ENCODE measurements around the gene AQP12A.
"Not testable (repeated sequence)": the region's sequence is repeated elsewhere in the genome, so short reads cannot be mapped to it uniquely, and the experiment has no call there.

The AQP12A gene

GRCh38 chr2:240672076-240672700 is 19.5 kb upstream of the AQP12A start:
- TF ChIP-seq, protein P1, sequence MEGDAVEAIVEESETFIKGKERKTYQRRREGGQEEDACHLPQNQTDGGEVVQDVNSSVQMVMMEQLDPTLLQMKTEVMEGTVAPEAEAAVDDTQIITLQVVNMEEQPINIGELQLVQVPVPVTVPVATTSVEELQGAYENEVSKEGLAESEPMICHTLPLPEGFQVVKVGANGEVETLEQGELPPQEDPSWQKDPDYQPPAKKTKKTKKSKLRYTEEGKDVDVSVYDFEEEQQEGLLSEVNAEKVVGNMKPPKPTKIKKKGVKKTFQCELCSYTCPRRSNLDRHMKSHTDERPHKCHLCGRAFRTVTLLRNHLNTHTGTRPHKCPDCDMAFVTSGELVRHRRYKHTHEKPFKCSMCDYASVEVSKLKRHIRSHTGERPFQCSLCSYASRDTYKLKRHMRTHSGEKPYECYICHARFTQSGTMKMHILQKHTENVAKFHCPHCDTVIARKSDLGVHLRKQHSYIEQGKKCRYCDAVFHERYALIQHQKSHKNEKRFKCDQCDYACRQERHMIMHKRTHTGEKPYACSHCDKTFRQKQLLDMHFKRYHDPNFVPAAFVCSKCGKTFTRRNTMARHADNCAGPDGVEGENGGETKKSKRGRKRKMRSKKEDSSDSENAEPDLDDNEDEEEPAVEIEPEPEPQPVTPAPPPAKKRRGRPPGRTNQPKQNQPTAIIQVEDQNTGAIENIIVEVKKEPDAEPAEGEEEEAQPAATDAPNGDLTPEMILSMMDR (IDR thresholded peaks at IDR 0.05; ENCODE audit: extremely low read depth, insufficient read depth, missing control alignments) = no peak
- in situ Hi-C loops (cut with MboI; ENCODE audit: low pct_unique_long_range_greater_than_20kb, low sequenced_read_pairs, unreplicated experiment) = no loop called here
- no peak for DNase-seq (ENCODE audit: low spot score)

DNA sequence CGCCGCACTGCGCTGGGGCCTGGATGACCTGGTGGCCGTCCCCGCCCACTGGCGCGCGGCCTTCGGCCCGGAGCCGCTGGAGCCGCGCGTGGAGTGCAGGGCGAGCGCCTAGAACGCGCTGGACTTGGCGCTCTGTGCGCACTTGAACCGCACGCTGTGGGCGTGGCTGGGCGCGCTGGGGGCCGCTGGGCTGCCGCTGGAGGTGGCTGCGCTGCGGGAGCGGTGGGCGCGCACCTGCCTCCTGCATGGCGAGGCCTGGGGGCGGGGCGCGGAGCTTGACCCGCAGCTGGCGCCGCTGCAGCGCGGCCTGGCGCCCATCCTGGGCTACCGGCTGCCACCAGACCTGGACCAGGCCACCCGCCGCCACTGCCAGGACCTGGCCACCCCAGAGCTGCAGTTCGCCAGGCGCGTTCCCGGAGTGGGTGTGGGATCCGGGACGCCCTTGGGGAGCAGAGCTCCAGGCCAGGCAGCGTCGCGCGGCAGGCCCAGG is 18.9 kb upstream of the AQP12A start:
- no peak for DNase-seq (ENCODE audit: low spot score)
- TF ChIP-seq, protein P1 (IDR thresholded peaks at IDR 0.05; ENCODE audit: extremely low read depth, insufficient read depth, missing control alignments) = no peak
- in situ Hi-C loops (cut with MboI; ENCODE audit: low pct_unique_long_range_greater_than_20kb, low sequenced_read_pairs, unreplicated experiment) = no loop called here

- in situ Hi-C loops (cut with MboI; ENCODE audit: low pct_unique_long_range_greater_than_20kb, low sequenced_read_pairs, unreplicated experiment); DNase-seq (ENCODE audit: low spot score): not testable (repeated sequence)
Measured at GRCh38 chr2:240674461-240675184, 17.0 kb upstream of the AQP12A start.

GRCh38 chr2:240675345-240675744 is 16.3 kb upstream of the AQP12A start:
- DNase-seq (ENCODE audit: low spot score); in situ Hi-C loops (cut with MboI; ENCODE audit: low pct_unique_long_range_greater_than_20kb, low sequenced_read_pairs, unreplicated experiment): not testable (repeated sequence)

DNA sequence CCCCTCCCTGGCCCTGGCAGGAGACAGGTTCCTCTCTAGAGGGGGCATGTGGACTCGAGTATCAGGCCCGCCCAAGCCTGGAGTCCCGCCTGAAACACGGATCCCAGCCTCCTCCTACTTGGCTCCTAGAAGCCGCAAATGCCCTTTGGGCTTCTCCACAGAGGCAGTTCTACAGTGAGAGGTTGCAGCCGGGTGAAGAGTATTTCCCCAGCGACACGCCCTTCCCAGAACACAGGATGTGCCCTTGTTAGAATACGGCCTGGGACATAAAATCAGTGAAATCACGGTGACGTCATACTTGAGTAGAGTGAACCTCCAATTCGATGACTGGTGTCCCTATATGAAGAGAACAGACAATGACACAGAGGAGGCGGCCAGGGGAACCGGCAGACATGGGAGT is 13.6 kb upstream of the AQP12A start:
- DNase-seq (ENCODE audit: low spot score); in situ Hi-C loops (cut with MboI; ENCODE audit: low pct_unique_long_range_greater_than_20kb, low sequenced_read_pairs, unreplicated experiment): not testable (repeated sequence)

DNA sequence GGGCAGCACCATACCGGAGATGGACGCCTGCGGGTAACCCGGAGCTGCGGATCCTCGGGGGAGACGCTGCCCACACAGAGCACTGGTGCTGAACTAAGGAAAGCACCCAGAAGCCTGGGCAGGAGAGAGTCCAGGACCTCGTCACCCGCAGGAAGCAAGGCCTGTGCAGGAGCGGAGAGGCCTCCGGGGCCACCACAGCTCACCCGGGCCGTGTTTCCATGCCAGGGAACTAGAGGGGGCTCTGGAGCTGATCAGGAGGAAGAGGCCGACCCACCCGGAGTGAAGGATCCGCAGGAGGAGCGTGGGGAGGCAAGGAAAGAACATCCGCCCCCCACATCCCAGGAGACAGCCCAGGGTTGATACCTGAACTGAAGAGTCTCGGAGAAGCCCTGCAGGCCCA is 12.8 kb upstream of the AQP12A start:
- in situ Hi-C loops (cut with MboI; ENCODE audit: low pct_unique_long_range_greater_than_20kb, low sequenced_read_pairs, unreplicated experiment); DNase-seq (ENCODE audit: low spot score): not testable (repeated sequence)

DNA sequence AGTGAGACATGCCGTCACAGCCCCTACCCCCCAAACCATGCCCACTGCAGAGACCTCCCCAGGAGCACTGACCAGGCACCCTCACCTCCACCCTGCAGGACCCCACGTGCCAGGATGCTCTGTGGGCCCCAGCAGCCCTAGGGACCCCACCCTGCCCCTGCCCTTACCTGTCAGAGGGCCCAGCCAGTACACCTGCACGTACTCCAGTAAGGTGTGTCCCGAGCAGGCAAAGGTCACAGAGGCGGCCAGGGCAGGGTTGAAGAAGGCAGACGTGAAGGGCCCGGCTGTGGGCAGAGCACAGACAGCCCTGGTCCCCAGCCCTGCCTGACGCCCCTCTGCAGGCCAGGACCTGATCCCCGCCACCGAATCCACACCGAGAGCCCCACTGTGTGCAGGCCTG is 11.5 kb upstream of the AQP12A start:
- in situ Hi-C loops (cut with MboI; ENCODE audit: low pct_unique_long_range_greater_than_20kb, low sequenced_read_pairs, unreplicated experiment); DNase-seq (ENCODE audit: low spot score): not testable (repeated sequence)

- in situ Hi-C loops (cut with MboI; ENCODE audit: low pct_unique_long_range_greater_than_20kb, low sequenced_read_pairs, unreplicated experiment) = not testable (repeated sequence)
Measured at GRCh38 chr2:240682431-240683224, 9.0 kb upstream of the AQP12A start, which contains the start of gene AQP12B. Gene AQP12B (minus strand): TSS chr2:240682885. CDS start chr2:240682837, 48 bp downstream.

DNA sequence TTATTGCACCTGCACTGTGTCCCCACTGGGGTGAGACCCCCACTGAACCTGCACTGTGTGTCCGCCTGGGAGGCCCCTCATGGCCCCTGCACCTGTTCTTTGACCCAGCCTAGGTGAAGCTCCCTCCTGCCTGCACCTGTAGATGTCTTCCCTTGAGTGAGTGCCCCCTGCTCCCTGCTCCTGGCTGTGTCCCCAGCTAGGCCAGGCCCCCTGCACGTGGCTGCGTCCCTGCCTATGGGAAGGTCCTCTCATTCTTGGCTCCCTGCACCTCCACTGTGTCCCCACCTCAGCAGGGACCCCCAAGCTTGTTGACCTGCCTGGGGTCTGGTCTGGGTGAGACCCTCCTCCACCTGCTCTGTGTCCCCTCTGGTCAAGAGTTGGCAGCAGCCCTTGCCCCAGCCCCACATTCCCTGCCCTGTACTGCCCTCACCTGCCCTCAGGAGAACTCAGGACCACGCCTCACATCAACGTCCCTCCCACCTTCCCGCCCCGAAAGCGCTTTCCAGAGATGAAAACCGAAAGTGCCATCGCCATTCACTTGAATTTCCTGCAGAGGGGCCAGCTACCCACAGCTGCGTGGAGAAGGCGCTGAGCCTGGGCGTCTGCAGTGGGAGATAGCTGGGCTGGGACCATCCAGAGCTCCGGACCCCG is 8.2 kb upstream of the AQP12A start:
- in situ Hi-C loops (cut with MboI; ENCODE audit: low pct_unique_long_range_greater_than_20kb, low sequenced_read_pairs, unreplicated experiment); DNase-seq (ENCODE audit: low spot score): not testable (repeated sequence)

More at GRCh38 chr2:240682431-240683224, 9.0 kb upstream of the AQP12A start, which contains the start of gene AQP12B:
- not testable (repeated sequence) for DNase-seq (ENCODE audit: low spot score)

GRCh38 chr2:240683980-240684728 is 7.5 kb upstream of the AQP12A start:
- in situ Hi-C loops (cut with MboI; ENCODE audit: low pct_unique_long_range_greater_than_20kb, low sequenced_read_pairs, unreplicated experiment) = not testable (repeated sequence)

More at GRCh38 chr2:240683980-240684728, 7.5 kb upstream of the AQP12A start:
- not testable (repeated sequence) for DNase-seq (ENCODE audit: low spot score)
